Ovary (tissue), 3 donors: Measurements from ENCODE around the gene SLC45A2.

Experiments
- CTCF ChIP-seq, 3 donors: fragments of 450-650 bp in 2 of 3; fragments of 200-600 bp in 1 of 3; IDR thresholded peaks; one replicate each; pipeline versions ENCODE4 v1.5.1 to v1.8.0; 2016 to 2022; ENCODE audit warnings: antibody characterized with exemption in 3 of 3, mild to moderate bottlenecking in 1 of 3
- EP300 ChIP-seq: sonication (generic); formaldehyde crosslinking; IDR thresholded peaks from one replicate; pipeline ENCODE4 v1.6.1; 2017; ENCODE audit warnings: antibody characterized with exemption
- POLR2A ChIP-seq: fragments of 450-650 bp; IDR thresholded peaks from one replicate; pipeline ENCODE4 v1.6.1; 2017; ENCODE audit warnings: antibody characterized with exemption, mild to moderate bottlenecking, moderate library complexity
- donor health status: DM: no; HTN: no; CAD: no.

- TF ChIP-seq POLR2A, result no peak
- TF ChIP-seq CTCF (IDR thresholded peaks at IDR 0.05), result no peak
- no peak for TF ChIP-seq EP300
Measured at GRCh38 chr5:34021334-34021733, 36.8 kb upstream of the SLC45A2 start.
